Measurements from ENCODE around the gene CYB5A. TPM values are rescaled to one million over a fixed set of nuclear protein-coding genes. Genes with fewer than 3 reads are reported as not detected.
"Not testable (repeated sequence)": the region's sequence is repeated elsewhere in the genome, so short reads cannot be mapped to it uniquely, and the experiment has no call there.

CYB5A gene
- 37.0 TPM for total RNA-seq

- peak; percentile 99 for DNase-seq
Measured at GRCh38 chr18:74291771-74292540, at the start of gene CYB5A. TSS of gene CYB5A (minus strand) at chr18:74291963. CDS start at chr18:74291875, 88 bp downstream.

- DNase-seq: no peak
Measured at GRCh38 chr18:74337912-74338309, 46.1 kb upstream of the CYB5A start.

GRCh38 chr18:74337155-74337911 lies 45.6 kb upstream of the CYB5A start:
- no peak for DNase-seq

- DNase-seq: no peak
Measured at GRCh38 chr18:74336656-74337055, 44.9 kb upstream of the CYB5A start.

GRCh38 chr18:74334242-74334893 lies 42.6 kb upstream of the CYB5A start:
- DNase-seq: no peak

- no peak for DNase-seq
Measured at GRCh38 chr18:74333091-74333490, 41.3 kb upstream of the CYB5A start.

GRCh38 chr18:74331404-74331803 lies 39.6 kb upstream of the CYB5A start:
- peak; percentile 6 for DNase-seq

GRCh38 chr18:74329688-74330205 lies 38.0 kb upstream of the CYB5A start:
- no peak for DNase-seq

GRCh38 chr18:74328206-74328605 lies 36.4 kb upstream of the CYB5A start:
- peak; percentile 1 for DNase-seq

GRCh38 chr18:74326791-74327190 lies 35.0 kb upstream of the CYB5A start:
- DNase-seq: not testable (repeated sequence)

- DNase-seq: no peak
Measured at GRCh38 chr18:74326231-74326630, 34.5 kb upstream of the CYB5A start.

GRCh38 chr18:74316257-74317170 lies 24.8 kb upstream of the CYB5A start:
- no peak for DNase-seq

GRCh38 chr18:74315464-74316256 lies 23.9 kb upstream of the CYB5A start, which contains the start of gene C18orf63:
TSS of gene C18orf63 (plus strand) at chr18:74315839. CDS start at chr18:74317866, 2,027 bp downstream.
- DNase-seq: no peak

GRCh38 chr18:74314759-74315463 lies 23.1 kb upstream of the CYB5A start:
- DNase-seq: no peak

GRCh38 chr18:74311000-74311399 lies 19.2 kb upstream of the CYB5A start:
- no peak for DNase-seq

GRCh38 chr18:74310411-74310810 lies 18.6 kb upstream of the CYB5A start:
- DNase-seq: no peak

- no peak for DNase-seq
Measured at GRCh38 chr18:74303936-74304335, 12.2 kb upstream of the CYB5A start.

GRCh38 chr18:74303306-74303705 lies 11.5 kb upstream of the CYB5A start:
- no peak for DNase-seq

- DNase-seq: no peak
Measured at GRCh38 chr18:74299746-74300145, 8.0 kb upstream of the CYB5A start.

GRCh38 chr18:74299162-74299561 lies 7.4 kb upstream of the CYB5A start:
- DNase-seq: no peak

Measured in tongue (tissue), 2 donors.